ENCODE results near the gene THBS2. TPM values are rescaled to one million over a fixed set of nuclear protein-coding genes. Genes with fewer than 3 reads are reported as not detected.

The THBS2 gene
- total and polyA plus RNA-seq, 2 of the 8 experiments (the other 6 are each of a cell fraction or from before 2014, with no cell fraction given), result 11.0 to 22.5 TPM

DNA sequence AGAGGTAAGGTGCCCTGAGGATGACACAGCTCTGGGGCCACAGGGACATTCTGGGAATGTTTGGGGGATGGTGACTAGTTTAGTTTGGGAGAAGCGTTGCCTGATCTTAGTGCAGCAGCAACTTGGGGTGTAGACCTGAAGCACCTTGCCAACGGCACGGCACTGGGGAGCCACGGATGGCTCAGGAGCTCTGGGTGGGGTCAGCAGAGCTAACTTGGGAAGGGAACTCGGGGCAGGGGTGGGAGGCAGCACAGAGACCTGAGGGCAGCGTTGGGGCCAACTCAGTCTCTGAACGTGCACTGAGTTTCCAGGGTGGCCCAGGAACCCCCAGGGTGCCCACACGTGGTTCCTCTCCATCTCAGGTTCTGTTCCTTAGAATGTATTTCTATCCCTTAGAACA, 14.9 kb downstream of the THBS2 start:
- POLR2A ChIA-PET (ENCODE audit: partially characterized antibody), result interaction anchor here (0.9 to 4.3 kb wide), 2 partner anchors 10 to 14 kb away, joined by 3 to 14 read pairs; no protein-coding TSS in a partner anchor
- no peak for FAIRE-seq

More for the DNA sequence above, 14.9 kb downstream of the THBS2 start:
- Histone ChIP-seq H3K18ac (ENCODE audit: extremely low read depth, low read length) (no peak overlapping the region), H4K5ac (ENCODE audit: insufficient read length, low read depth, low read length) (no peak overlapping the region), H4K8ac (ENCODE audit: extremely low read depth, insufficient read depth, low read length) (0 out of 2 replicates have a peak overlapping the region, but pooled peaks have one; percentile 83), H2AFZ (ENCODE audit: low read length) (no peak overlapping the region), H2BK120ac (replicated peaks; ENCODE audit: low read depth, low read length) (no peak overlapping the region), H2AK5ac (ENCODE audit: low read depth, low read length) (no peak overlapping the region), H3K14ac (ENCODE audit: insufficient read length) (no peak overlapping the region), H4K91ac (replicated peaks; ENCODE audit: insufficient read length, low read length) (no peak overlapping the region), H4K20me1 (replicated peaks in 1 of 2; ENCODE audit: control insufficient read depth in 1 of 2, insufficient read depth in 2 of 2, low read length in 2 of 2) (peaks cover 0 to 2% of the 10 kb centered on the region in 2 experiments), H2BK12ac (ENCODE audit: low read depth, low read length) (no peak overlapping the region), H3K36me3 (ENCODE audit: control insufficient read depth in 2 of 4, insufficient read depth in 4 of 4, low read length in 3 of 4) (peaks cover 0 to 10% (median 0%) of the 10 kb centered on the region in 4 experiments; a peak in 3 of 8 replicates), H3K4ac (replicated peaks; ENCODE audit: insufficient read length, low read depth, low read length) (no peak overlapping the region), H2BK15ac (ENCODE audit: low read length) (no peak overlapping the region), H3K4me1 (replicated peaks in 1 of 4; ENCODE audit: control insufficient read depth in 3 of 4, insufficient read depth in 4 of 4, low read length in 3 of 4) (no peaks in the 10 kb centered on the region; a peak in 1 of 7 replicates), H3K4me2 (ENCODE audit: insufficient read depth in 1 of 2, low read depth in 2 of 2, low read length in 2 of 2) (no peak overlapping the region), H3K23me2 (ENCODE audit: low read depth, low read length) (peaks cover 20% of the 10 kb centered on the region; the same call in 1 of the 2 replicates), H3K23ac (ENCODE audit: insufficient read length) (no peak overlapping the region), H3K79me1 (ENCODE audit: low read depth, low read length) (no peaks in the 10 kb centered on the region), H3K79me2 (ENCODE audit: control insufficient read depth in 1 of 2, insufficient read depth in 2 of 2, low read length in 2 of 2) (no peaks in the 10 kb centered on the region), H2BK20ac (ENCODE audit: low read length) (no peak overlapping the region), H3K27ac (ENCODE audit: low read depth, low read length) (no peak overlapping the region), H3K9me3 (ENCODE audit: insufficient read depth in 2 of 2, low read depth in 1 of 2, low read length in 1 of 2) (no peaks in the 10 kb centered on the region), H3K9ac (replicated peaks in 1 of 4; ENCODE audit: extremely low read depth in 1 of 4, low read depth in 3 of 4, low read length in 3 of 4) (no peak overlapping the region), H3K56ac (replicated peaks; ENCODE audit: insufficient read length, low read depth, low read length) (no peak overlapping the region), H3K27me3 (replicated peaks in 1 of 4; ENCODE audit: control insufficient read depth in 3 of 4, extremely low read depth in 1 of 4, insufficient read depth in 3 of 4, low read length in 3 of 4) (no peaks in the 10 kb centered on the region), H2BK5ac (ENCODE audit: low read depth, low read length) (no peak overlapping the region), H3K4me3 (ENCODE audit: extremely low read depth in 1 of 4, insufficient read depth in 2 of 4, low read depth in 3 of 4, low read length in 4 of 4) (no peak overlapping the region)
- DNase-seq (ENCODE audit: low read depth in 1 of 2, low spot score in 2 of 2), result no peak
- CTCF ChIA-PET (ENCODE audit: partially characterized antibody), result interaction anchor here (1.0 kb wide), 1 partner anchor 10 kb away, joined by 3 read pairs; no protein-coding TSS in a partner anchor
- WGBS, 2 experiments (ENCODE audit: extremely low coverage in 1 of 2, insufficient coverage in 1 of 2, insufficient read length in 1 of 2, insufficient replicate concordance in 2 of 2, low coverage in 1 of 2, low lambda C conversion rate in 2 of 2, missing lambda C conversion rate in 1 of 2), result 87% methylated on average over 8 of the region's 8 CpGs; no CpG with 5 or more reads in 1 of the 2 experiments
- TF ChIP-seq, protein P1, sequence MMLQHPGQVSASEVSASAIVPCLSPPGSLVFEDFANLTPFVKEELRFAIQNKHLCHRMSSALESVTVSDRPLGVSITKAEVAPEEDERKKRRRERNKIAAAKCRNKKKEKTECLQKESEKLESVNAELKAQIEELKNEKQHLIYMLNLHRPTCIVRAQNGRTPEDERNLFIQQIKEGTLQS (IDR thresholded peaks at IDR 0.05; ENCODE audit: insufficient read depth, low read depth, low read length), result no peak
- no peak for TF ChIP-seq TCF12 (IDR thresholded peaks at IDR 0.05; ENCODE audit: low read depth, low read length)
- TF ChIP-seq BRCA1 (IDR thresholded peaks at IDR 0.05; ENCODE audit: low read depth, low read length), result no peak
- no peak for TF ChIP-seq CHD2 (IDR thresholded peaks at IDR 0.05; ENCODE audit: low read length)
- TF ChIP-seq EGR1 (IDR thresholded peaks at IDR 0.05; ENCODE audit: borderline replicate concordance, low read depth, low read length), result no peak
- TF ChIP-seq MAFK (IDR thresholded peaks at IDR 0.05; ENCODE audit: low read depth, low read length), result no peak

All from H1 (cell line).